SKM-1 treated with dmso at 0.1 percent for 144 hours (cell line): ENCODE data around the gene APBB1IP.
"Not testable (repeated sequence)": the region's sequence is repeated elsewhere in the genome, so short reads cannot be mapped to it uniquely, and the experiment has no call there.

ENCODE experiments used
- DNase-seq: peaks from one replicate; lab custom pipeline; 2025; ENCODE audit not compliant: unreplicated experiment; lab: John Stamatoyannopoulos, UW

Gene APBB1IP

GRCh38 chr10:26437637-26438461, at the start of gene APBB1IP:
TSS of gene APBB1IP (plus strand) at chr10:26438341. CDS start at chr10:26492327, 53,986 bp downstream.
- peak; percentile 81 for DNase-seq

DNA sequence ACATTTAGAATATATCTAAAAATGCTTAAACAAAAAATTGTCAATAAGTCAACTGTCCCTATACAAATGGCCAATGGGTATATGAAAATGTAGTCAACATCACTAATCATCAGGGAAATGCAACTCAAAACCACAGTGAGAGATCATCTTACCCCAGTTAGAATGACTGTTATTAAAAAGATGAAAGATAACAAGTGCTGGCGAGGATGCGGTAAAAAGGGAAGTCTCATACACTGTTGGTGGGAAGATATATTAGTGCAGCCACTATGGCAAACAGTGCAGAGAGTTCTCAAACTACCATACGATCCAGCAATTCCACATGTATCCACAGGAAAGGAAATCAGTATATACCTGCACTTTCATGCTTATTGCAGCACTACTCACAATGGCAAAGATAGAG, 48.6 kb upstream of the APBB1IP start:
- no peak for DNase-seq

DNA sequence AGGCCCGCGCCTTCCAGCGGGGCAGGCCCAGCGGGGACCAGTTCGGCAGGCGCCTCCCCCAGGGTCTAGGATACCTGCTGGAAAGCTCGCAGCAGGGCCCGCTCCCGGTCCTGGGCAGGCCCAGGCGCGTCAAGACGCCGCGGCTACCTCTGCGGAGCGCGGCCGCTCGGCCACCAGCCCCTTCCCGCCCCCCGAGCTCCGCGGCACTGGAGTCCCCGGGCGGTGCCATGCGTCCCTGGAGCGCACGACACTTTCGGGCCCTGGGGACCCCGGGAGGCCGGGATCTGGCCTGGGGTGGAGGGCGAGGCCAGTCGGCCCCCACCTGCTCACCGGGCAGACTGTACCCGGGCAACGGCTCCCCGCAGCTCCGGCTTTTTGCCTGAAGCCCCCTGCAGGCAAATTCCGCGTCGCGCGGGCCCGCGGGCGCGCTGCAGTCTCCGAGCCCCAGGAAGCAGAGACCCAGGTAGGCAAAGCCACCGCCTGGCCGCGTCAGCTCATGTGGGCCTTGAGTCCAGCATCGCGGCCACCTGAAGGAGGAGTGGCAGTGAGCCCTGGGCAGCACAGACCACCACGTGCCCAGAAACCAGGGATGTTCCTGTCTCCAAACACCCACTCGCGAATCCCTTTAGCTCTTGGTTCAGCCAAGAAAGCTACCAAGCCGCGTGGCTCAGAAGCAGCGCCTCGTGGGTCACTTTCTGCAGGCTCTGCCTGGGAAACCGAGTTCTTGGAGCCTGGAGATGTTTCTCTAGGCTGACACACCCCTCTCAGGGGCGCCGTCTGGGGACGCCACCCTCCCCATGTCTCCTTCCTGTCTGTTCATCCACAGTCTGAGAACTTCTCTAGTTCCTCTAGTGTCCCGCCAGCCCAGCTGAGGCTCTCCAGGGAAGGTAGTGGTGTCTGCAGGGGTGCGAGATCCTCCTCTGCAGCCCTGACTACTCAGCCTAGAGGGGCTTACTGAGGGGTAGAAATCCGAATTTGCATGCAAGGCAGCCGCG, 46.1 kb upstream of the APBB1IP start:
- DNase-seq, result no peak

- not testable (repeated sequence) for DNase-seq
Measured at GRCh38 chr10:26398353-26398752, 39.8 kb upstream of the APBB1IP start.

GRCh38 chr10:26407406-26407969, 30.7 kb upstream of the APBB1IP start:
- DNase-seq, result no peak

- no peak for DNase-seq
Measured at GRCh38 chr10:26408858-26409494, 29.2 kb upstream of the APBB1IP start.

DNA sequence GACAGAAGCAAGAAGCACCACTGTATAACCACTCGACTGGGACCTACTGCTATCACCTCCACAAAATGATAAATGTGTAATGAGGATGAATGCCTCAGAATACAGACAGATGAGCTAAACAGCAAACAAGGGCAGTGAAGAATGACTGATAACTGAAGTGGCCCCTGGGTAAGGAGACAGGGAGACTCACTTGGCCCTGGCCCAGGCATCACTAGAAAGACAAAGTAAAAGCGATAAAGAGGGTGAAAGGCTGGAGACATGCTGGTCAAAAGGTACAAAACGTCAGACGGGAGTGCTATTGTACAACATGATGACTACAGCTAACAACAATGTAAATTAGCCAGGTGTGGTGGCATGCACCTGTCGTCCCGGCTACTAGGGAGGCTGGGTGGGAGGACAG, 27.8 kb upstream of the APBB1IP start:
- no peak for DNase-seq

DNA sequence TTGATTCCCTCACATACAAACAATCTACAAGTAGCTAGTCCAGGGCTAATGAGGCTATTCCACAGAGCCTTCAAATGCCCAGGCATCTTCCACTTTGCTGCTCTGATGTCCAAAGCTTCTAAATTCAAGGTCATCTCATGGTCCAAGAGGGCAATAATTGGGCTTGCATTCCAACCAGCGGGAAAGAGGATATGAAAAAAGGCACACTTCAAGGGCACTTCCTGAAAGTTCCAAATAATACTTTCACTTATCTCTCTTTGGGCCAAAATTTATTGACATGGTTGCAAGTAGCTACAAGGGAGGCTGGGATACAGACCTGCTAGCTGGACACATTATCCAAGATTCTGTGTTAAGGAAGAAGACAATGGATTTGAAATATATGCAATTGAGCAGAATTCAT, 25.2 kb upstream of the APBB1IP start:
- DNase-seq, result no peak

DNA sequence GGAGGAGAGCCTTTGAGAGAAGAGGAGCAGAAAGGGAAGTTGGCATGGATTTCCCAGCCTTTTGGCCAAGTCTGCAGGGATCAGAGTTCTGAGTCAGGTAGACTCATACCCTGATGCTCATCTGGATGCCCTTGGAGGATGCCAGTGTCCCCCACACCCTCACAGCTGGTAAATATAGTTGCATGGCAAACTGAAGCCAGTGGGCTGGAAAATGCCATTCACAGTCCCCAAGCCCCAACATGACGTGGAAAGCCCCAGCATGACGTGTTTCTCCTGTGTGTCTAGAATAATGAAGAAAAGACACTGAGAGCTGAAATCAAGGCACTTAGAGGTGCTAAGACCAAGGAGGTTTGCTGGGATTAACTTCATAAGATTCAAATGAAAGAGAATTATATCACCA, 24.8 kb upstream of the APBB1IP start:
- DNase-seq, result no peak

DNA sequence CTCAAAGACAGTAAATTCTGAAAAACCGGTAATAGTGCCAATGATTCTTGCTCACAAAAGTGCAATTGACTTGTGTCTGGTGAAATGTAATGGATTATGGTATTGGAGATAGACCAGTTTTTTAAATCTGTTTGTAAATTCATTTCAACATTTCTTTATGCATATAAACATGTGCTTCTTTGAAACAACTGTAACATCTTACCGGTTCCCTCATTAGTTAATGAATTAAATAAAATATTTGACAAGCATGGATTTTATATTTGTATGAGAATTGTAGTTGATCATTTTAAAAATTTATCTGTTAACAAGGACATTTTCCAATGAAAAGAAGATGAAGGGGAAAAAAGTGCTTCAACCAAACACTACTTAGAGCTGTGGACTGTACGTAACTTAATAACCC, 21.0 kb upstream of the APBB1IP start:
- DNase-seq, result no peak

DNA sequence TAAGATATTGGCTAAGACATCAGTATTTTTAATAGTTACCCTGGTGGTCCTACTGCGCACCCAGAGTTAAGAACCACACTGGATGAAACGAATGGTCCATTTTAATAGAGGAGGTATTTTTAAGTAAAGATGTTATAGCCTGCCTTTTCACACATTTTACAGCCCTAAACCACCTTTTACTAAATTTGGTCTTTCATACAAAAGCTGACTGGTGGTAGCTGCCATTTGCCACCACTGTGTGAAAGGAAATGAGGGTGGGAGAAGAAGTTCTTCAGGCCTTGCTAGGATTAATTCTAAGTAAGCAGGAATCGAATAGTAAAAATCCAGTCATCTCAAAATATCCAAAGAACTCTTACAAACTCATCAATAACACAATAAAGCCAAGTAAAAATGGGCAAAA, 15.2 kb upstream of the APBB1IP start:
- no peak for DNase-seq

GRCh38 chr10:26423722-26424121, 14.4 kb upstream of the APBB1IP start:
- DNase-seq, result peak; percentile 56

DNA sequence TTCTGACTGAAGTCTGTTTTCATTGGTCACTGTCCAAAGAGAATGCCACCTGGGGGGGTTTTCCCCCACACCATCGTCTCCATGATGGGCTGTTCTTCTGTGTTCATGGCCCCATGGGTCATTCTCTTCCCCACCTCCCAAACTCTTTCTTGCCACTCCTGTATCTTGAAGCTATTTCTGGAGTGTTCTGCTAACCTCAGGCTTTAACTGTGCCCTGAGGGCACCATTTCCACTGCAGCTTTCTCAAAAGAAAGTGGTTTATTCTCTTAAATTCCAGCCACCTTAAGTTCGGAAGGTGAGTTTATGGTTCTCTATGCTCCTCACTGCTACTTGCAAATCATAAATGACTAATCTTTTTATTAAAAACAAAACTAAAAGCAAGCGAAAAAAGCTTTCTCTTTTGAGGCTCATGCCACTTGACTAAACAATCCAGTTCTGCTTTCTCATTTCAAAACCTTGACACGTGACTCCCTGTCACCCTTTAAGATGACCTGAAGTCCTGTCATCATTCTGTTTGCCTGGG, 7.4 kb upstream of the APBB1IP start:
- DNase-seq, result peak; percentile 36

GRCh38 chr10:26432938-26433337, 5.2 kb upstream of the APBB1IP start:
- peak; percentile 74 for DNase-seq

- no peak for DNase-seq
Measured at GRCh38 chr10:26435852-26436251, 2.3 kb upstream of the APBB1IP start.

- no peak for DNase-seq
Measured at GRCh38 chr10:26436848-26437247, 1.3 kb upstream of the APBB1IP start.

GRCh38 chr10:26438534-26439341, 597 bp downstream of the APBB1IP start:
- no peak for DNase-seq

GRCh38 chr10:26439406-26440087, 1.4 kb downstream of the APBB1IP start:
- DNase-seq, result no peak

DNA sequence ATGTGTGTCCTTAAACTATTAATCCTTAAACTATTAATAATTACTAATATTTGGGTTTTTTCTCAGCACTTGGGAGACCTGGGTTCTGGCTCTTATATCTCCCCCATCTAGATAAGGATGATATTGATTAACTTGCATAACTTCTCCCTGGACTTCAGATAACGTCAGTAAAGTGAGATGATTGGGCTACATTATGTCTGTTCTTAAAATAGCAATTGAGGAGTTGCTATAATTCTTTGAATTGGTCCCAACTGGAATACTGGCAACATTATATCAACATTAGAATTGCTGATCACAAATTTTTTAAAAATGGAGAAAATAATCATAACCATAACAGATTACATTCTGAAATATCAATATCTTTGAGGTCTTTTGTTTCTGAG, 1.9 kb downstream of the APBB1IP start:
- no peak for DNase-seq
